ENCODE data around the gene SSTR5. TPM values are rescaled to one million over a fixed set of nuclear protein-coding genes. Genes with fewer than 3 reads are reported as not detected.

Gene SSTR5
- polyA plus RNA-seq, 2 of the 4 experiments (the other 2 are of a cell fraction) = 0.06 to 0.08 TPM

DNA sequence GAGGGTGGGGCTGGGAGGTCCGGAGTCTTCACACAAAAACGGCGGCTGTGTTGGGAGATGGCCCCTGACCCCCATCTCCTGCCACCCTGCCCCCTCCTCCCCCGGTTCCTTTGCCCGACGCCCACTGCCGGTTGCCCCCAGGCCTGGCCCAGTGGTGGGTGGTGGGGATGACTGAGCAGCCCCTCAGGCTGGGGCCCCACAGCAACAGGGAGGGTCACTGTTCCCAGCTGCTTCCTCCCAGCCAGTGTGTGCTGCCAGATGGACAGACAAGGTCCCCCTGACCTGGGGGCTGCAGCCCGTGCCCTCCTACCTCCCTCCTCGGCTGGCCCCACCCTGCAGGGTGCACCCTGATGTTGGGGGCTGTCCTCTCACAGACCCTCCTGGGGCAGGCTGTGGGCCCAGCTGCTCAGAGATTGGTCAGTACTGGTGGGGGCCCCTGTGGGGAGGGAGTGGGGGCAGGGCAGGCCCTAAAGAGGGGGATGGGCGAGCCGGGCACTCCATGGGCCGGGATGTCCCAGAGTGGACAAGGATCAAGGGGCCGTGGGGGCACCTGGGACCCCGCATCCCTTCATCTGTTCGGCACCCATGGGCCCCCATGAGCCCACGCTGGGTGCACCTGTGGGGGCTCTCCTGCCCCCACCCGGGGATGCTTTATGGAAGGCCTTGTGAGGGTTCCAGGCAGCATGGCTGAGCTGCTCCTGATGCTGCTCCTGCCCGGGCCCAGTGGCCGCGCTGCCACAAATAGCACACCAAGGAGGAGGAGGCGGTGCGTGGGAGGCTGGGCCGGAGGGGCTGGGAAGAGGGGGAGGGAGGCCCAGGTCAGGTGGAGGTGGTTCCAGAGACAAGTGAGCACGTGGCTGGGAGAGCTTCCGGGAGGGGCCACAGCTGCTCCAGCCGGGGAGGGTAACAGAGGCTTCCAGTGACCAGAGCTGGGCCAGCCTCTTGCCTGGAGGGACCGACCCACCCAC is 18.4 kb downstream of the SSTR5 start:
- no peak for FAIRE-seq
- H3K4me2 ChIP-seq = peak overlapping the region; percentile 98
- peaks cover 42% of the 10 kb centered on the region for H3K4me1 ChIP-seq
- H3K27ac ChIP-seq = peak overlapping the region; percentile 91 to 97
- TF ChIP-seq SMC3 (IDR thresholded peaks at IDR 0.05) (no peak), MAZ (IDR thresholded peaks at IDR 0.05; ENCODE audit: borderline replicate concordance, low read depth, low read length) (no peak), FOXS1 (CRISPR knock-in tag; IDR thresholded peaks at IDR 0.05) (no peak)
- TF ChIP-seq, protein P1, sequence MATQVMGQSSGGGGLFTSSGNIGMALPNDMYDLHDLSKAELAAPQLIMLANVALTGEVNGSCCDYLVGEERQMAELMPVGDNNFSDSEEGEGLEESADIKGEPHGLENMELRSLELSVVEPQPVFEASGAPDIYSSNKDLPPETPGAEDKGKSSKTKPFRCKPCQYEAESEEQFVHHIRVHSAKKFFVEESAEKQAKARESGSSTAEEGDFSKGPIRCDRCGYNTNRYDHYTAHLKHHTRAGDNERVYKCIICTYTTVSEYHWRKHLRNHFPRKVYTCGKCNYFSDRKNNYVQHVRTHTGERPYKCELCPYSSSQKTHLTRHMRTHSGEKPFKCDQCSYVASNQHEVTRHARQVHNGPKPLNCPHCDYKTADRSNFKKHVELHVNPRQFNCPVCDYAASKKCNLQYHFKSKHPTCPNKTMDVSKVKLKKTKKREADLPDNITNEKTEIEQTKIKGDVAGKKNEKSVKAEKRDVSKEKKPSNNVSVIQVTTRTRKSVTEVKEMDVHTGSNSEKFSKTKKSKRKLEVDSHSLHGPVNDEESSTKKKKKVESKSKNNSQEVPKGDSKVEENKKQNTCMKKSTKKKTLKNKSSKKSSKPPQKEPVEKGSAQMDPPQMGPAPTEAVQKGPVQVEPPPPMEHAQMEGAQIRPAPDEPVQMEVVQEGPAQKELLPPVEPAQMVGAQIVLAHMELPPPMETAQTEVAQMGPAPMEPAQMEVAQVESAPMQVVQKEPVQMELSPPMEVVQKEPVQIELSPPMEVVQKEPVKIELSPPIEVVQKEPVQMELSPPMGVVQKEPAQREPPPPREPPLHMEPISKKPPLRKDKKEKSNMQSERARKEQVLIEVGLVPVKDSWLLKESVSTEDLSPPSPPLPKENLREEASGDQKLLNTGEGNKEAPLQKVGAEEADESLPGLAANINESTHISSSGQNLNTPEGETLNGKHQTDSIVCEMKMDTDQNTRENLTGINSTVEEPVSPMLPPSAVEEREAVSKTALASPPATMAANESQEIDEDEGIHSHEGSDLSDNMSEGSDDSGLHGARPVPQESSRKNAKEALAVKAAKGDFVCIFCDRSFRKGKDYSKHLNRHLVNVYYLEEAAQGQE (IDR thresholded peaks at IDR 0.05) = no peak
- TF ChIP-seq, protein P2, sequence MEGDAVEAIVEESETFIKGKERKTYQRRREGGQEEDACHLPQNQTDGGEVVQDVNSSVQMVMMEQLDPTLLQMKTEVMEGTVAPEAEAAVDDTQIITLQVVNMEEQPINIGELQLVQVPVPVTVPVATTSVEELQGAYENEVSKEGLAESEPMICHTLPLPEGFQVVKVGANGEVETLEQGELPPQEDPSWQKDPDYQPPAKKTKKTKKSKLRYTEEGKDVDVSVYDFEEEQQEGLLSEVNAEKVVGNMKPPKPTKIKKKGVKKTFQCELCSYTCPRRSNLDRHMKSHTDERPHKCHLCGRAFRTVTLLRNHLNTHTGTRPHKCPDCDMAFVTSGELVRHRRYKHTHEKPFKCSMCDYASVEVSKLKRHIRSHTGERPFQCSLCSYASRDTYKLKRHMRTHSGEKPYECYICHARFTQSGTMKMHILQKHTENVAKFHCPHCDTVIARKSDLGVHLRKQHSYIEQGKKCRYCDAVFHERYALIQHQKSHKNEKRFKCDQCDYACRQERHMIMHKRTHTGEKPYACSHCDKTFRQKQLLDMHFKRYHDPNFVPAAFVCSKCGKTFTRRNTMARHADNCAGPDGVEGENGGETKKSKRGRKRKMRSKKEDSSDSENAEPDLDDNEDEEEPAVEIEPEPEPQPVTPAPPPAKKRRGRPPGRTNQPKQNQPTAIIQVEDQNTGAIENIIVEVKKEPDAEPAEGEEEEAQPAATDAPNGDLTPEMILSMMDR (IDR thresholded peaks at IDR 0.05) = no peak
- TF ChIP-seq, protein P3, sequence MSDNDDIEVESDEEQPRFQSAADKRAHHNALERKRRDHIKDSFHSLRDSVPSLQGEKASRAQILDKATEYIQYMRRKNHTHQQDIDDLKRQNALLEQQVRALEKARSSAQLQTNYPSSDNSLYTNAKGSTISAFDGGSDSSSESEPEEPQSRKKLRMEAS (IDR thresholded peaks at IDR 0.05) = peak; percentile 7; the same call in 1 of the 2 replicates
- 57% methylated on average over 18 of the region's 27 CpGs for WGBS (ENCODE audit: missing lambda C conversion rate)
- H3K9me3 ChIP-seq = peaks cover 2% of the 10 kb centered on the region; the same call in 2 of the 3 replicates
- ChIA-PET POLR2A (no interaction called here), CTCF (interaction anchor here (1.0 to 2.0 kb wide), 4 partner anchors 11 to 33 kb away, joined by 3 to 7 read pairs (median 4); no protein-coding TSS in a partner anchor)
- DNase-seq (ENCODE audit: low read depth in 1 of 2, low spot score in 1 of 2) = no peak
- no peak for ATAC-seq
- peak overlapping the region; percentile 51 for H3K4me3 ChIP-seq

DNA sequence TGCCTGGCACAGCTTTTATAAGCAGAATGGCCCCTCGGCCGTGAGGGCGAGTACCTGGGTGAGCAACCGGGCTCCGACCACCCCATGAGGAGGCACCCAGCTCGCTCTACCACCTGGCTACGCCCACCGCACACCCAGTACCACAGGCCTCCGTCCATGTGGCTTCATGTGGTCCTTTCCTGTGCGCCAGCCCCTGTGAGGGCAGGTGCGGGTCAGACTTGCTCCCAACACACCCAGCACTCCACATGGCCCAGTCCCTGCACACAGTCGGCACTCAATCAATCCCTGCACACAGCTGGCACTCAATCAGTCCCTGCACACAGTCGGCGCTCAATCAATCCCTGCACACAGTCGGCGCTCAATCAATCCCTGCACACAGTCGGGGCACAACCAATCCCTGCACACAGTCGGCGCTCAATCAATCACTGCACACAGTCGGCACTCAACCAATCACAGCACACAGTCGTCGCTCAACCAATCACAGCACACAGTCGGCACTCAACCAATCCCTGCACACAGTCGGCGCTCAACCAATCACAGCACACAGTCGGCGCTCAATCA is 19.5 kb downstream of the SSTR5 start:
- POLR2A ChIA-PET = no interaction called here
- Histone ChIP-seq H3K27ac (no peak overlapping the region), H3K9me3 (no peaks in the 10 kb centered on the region), H3K4me2 (no peak overlapping the region), H3K4me1 (peaks cover 42% of the 10 kb centered on the region), H3K4me3 (no peak overlapping the region)
- 97% methylated on average over 22 of the region's 27 CpGs for WGBS (ENCODE audit: missing lambda C conversion rate)
- FAIRE-seq (no peak), ATAC-seq (no peak), DNase-seq (ENCODE audit: low read depth in 1 of 2, low spot score in 1 of 2) (no peak)
- CTCF ChIA-PET = interaction anchor here (1.2 to 2.0 kb wide), 3 partner anchors 13 to 34 kb away, joined by 3 to 7 read pairs (median 5); no protein-coding TSS in a partner anchor
- TF ChIP-seq RNF2 (IDR thresholded peaks at IDR 0.05; ENCODE audit: borderline replicate concordance, low read depth) (no peak), HOXA7 (CRISPR knock-in tag; IDR thresholded peaks at IDR 0.05) (no peak), MYC (IDR thresholded peaks at IDR 0.05; ENCODE audit: borderline replicate concordance, low read length) (no peak), EP300 (IDR thresholded peaks at IDR 0.05) (no peak), FOSL2 (IDR thresholded peaks at IDR 0.05) (no peak), FOSL2 (CRISPR knock-in tag; IDR thresholded peaks at IDR 0.05) (no peak), MAFK (IDR thresholded peaks at IDR 0.05; ENCODE audit: partially characterized antibody) (no peak), HOXB13 (CRISPR knock-in tag; IDR thresholded peaks at IDR 0.05; ENCODE audit: low read depth) (no peak), HEYL (CRISPR knock-in tag; IDR thresholded peaks at IDR 0.05) (no peak), JUN (IDR thresholded peaks at IDR 0.05) (no peak), CEBPB (IDR thresholded peaks at IDR 0.05) (no peak), ESRRA (IDR thresholded peaks at IDR 0.05; ENCODE audit: borderline replicate concordance, low read length) (no peak), PHF8 (IDR thresholded peaks at IDR 0.05; ENCODE audit: borderline replicate concordance, low read depth) (no peak), JUNB (IDR thresholded peaks at IDR 0.05) (no peak), CHD4 (IDR thresholded peaks at IDR 0.05; ENCODE audit: borderline replicate concordance) (no peak), RAD21 (conservative IDR thresholded peaks at IDR 0.05 in 1 of 2, IDR thresholded peaks at IDR 0.05 in 1 of 2) (no peak), GATA3 (IDR thresholded peaks at IDR 0.05; ENCODE audit: borderline replicate concordance) (no peak), HOXB5 (CRISPR knock-in tag; IDR thresholded peaks at IDR 0.05) (no peak), TP53 (CRISPR knock-in tag; IDR thresholded peaks at IDR 0.05) (no peak)
- TF ChIP-seq, protein P4, sequence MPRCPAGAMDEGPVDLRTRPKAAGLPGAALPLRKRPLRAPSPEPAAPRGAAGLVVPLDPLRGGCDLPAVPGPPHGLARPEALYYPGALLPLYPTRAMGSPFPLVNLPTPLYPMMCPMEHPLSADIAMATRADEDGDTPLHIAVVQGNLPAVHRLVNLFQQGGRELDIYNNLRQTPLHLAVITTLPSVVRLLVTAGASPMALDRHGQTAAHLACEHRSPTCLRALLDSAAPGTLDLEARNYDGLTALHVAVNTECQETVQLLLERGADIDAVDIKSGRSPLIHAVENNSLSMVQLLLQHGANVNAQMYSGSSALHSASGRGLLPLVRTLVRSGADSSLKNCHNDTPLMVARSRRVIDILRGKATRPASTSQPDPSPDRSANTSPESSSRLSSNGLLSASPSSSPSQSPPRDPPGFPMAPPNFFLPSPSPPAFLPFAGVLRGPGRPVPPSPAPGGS (IDR thresholded peaks at IDR 0.05) = no peak
- TF ChIP-seq, protein P5, sequence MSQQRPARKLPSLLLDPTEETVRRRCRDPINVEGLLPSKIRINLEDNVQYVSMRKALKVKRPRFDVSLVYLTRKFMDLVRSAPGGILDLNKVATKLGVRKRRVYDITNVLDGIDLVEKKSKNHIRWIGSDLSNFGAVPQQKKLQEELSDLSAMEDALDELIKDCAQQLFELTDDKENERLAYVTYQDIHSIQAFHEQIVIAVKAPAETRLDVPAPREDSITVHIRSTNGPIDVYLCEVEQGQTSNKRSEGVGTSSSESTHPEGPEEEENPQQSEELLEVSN (IDR thresholded peaks at IDR 0.05; ENCODE audit: borderline replicate concordance, low read depth) = no peak
